Activated naive CD4-positive, alpha-beta T cell treated with anti-CD3 and anti-CD28 coated beads, Interleukin-2, amount 50 U/mL, for 72 hours (primary cell): ENCODE data around the gene CCNK. TPM values are rescaled to one million over a fixed set of nuclear protein-coding genes. Genes with fewer than 3 reads are reported as not detected.

Experiments
- ATAC-seq, 2 donors: fragments of 150-1000 bp; cut with Tn5 transposase; 2 replicates each; pipeline ENCODE4 v1.10.0; 2021; ENCODE audit warnings: mild to moderate bottlenecking in 2 of 2, moderate library complexity in 2 of 2
- DNase-seq, 2 donors: peaks; one replicate each; pipeline ENCODE4 v3.0.0; 2021 to 2022; ENCODE audit warnings: low spot score in 2 of 2
- H3K27ac Mint-ChIP-seq, 2 donors: one replicate each; pipeline ENCODE4 v1.8.0; 2022; ENCODE audit warnings: mild to moderate bottlenecking in 2 of 2, mixed read lengths in 2 of 2
- H3K36me3 Mint-ChIP-seq, 2 donors: one replicate each; pipeline ENCODE4 v1.8.0; 2022; ENCODE audit warnings: mixed read lengths in 2 of 2
- H3K9me3 Mint-ChIP-seq, 2 donors: one replicate each; pipeline ENCODE4 v1.8.0; 2022; ENCODE audit warnings: mixed read lengths in 2 of 2
- total RNA-seq, 2 donors: library from RNA; stranded (reverse); gene quantifications; one replicate each; pipeline ENCODE4 v1.2.3, GENCODE V29; 2022

Gene CCNK
- total RNA-seq, 2 donors from 2014 or later = 86.8 to 90.8 TPM

GRCh38 chr14:99548255-99548654 lies 67.0 kb downstream of the CCNK start:
- Mint-ChIP-seq H3K9me3 (no peaks in the 10 kb centered on the region), H3K27ac (no peak overlapping the region), H3K36me3 (no peaks in the 10 kb centered on the region)
- ATAC-seq (no peak), DNase-seq (no peak)

GRCh38 chr14:99548871-99549515 lies 67.8 kb downstream of the CCNK start:
- ATAC-seq (no peak), DNase-seq (no peak)
- Mint-ChIP-seq H3K9me3 (no peaks in the 10 kb centered on the region), H3K36me3 (no peaks in the 10 kb centered on the region), H3K27ac (no peak overlapping the region)

- ATAC-seq (no peak), DNase-seq (no peak)
- H3K27ac Mint-ChIP-seq = no peak overlapping the region
- H3K9me3 Mint-ChIP-seq = no peaks in the 10 kb centered on the region
- H3K36me3 Mint-ChIP-seq = no peaks in the 10 kb centered on the region
These were observed 68.5 kb downstream of the CCNK start for GRCh38 chr14:99549684-99550083.

DNA sequence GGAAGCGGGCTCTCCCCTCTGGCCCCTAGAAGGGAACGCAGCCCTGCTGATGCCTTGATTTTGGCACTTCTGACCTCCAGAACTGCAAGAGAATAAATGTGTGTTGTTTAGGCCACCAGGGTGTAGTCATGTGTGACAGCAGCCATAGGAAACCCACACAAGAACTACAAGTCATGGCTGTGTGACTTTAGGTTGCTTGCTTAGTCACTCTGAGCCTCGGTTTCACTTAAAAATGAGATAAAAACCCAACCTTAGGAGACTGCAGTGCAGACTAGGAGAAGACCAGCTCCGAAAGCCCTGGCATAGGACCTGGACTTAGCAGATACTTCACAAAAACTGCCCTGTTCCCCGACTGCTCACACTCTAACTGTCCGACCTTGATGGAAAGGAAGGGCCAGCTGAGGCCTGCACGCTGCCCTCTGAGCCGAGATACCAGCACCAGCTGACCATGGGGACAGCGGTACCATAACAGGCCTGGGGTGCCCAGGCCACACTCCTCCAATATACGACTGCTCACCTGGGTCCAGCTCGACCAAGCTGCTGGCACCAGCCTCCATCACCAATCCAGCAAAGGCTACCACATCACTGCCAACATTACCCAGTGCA lies 69.3 kb downstream of the CCNK start:
- Mint-ChIP-seq H3K36me3 (no peaks in the 10 kb centered on the region), H3K9me3 (no peaks in the 10 kb centered on the region), H3K27ac (no peak overlapping the region)
- DNase-seq (no peak), ATAC-seq (no peak)

DNA sequence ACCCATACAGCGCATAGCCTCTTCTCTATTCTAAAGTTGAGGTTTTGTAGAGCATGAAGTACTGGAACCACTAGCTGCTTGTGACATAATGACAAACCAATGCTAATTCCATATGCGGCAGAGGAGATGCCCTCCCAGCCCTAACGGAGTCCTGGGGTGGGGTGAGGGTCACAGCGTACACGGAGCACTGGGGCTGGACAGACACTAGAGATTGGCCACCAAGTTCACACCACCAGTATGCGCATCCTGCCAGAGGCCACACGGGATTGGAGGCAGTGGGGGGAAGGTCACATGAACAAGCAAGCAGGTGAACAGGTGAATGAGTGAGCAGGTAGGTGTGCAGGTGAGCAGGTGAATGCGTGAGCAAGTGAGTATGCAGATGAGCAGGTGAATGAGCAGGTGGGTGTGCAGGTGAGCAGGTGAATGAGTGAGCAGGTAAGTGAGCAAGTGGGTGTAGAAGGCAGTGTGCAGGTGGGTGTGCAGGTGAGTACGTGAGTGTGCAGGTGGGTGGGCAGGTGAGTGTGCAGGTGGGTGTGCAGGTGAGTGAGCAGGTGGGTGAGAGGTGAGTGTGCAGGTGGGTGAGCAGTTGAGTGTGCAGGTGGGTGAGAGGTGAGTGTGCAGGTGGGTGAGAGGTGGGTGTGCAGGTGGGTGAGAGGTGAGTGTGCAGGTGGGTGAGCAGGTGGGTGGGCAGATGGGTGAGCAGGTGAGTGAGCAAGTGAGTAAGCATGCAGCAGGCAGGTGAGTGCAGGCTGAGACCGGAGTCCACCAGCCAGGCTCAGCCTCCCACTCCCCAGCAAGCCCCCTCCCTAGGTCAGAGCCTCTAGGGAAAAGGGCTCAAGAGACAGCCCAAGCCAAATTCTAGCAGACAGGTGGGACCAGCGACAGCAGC lies 70.1 kb downstream of the CCNK start:
- no peak for ATAC-seq
- Mint-ChIP-seq H3K36me3 (no peaks in the 10 kb centered on the region), H3K9me3 (no peaks in the 10 kb centered on the region), H3K27ac (no peak overlapping the region)
- DNase-seq = no peak

DNA sequence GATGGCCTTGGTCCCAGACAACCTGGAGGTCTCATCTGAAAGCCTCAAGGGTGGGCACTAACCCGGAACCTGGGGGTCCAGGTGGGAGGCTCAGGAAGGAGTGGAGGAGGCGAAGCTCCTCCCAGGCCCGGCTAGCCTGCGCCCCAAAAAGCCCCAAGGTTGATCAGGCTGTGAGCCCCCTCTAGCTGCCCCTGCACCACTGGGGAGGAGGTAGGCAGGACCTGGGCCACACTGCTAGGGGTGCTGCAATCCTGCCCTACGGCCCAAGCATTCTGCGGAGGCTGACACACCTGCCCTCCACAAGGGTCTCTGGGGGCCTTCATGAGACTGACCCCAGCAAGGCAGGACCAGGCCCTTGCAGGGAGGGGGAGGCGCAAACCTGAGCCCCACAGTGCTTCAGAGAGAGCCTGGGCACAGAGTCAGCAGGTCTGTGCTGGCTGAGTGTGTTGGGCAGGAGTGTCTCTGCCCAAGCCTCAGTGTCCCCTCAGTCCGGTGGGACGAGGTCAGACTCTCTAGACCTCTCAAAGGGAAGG lies 70.9 kb downstream of the CCNK start:
- no peak for ATAC-seq
- H3K9me3 Mint-ChIP-seq = no peaks in the 10 kb centered on the region
- DNase-seq = no peak
- H3K36me3 Mint-ChIP-seq = no peaks in the 10 kb centered on the region
- H3K27ac Mint-ChIP-seq = no peak overlapping the region

GRCh38 chr14:99552572-99553216 lies 71.5 kb downstream of the CCNK start:
- no peak overlapping the region for H3K27ac Mint-ChIP-seq
- no peaks in the 10 kb centered on the region for H3K36me3 Mint-ChIP-seq
- no peaks in the 10 kb centered on the region for H3K9me3 Mint-ChIP-seq
- DNase-seq (no peak), ATAC-seq (no peak)

GRCh38 chr14:99554184-99554583 lies 73.0 kb downstream of the CCNK start:
- Mint-ChIP-seq H3K27ac (no peak overlapping the region), H3K36me3 (no peaks in the 10 kb centered on the region), H3K9me3 (no peaks in the 10 kb centered on the region)
- ATAC-seq (no peak), DNase-seq (no peak)

DNA sequence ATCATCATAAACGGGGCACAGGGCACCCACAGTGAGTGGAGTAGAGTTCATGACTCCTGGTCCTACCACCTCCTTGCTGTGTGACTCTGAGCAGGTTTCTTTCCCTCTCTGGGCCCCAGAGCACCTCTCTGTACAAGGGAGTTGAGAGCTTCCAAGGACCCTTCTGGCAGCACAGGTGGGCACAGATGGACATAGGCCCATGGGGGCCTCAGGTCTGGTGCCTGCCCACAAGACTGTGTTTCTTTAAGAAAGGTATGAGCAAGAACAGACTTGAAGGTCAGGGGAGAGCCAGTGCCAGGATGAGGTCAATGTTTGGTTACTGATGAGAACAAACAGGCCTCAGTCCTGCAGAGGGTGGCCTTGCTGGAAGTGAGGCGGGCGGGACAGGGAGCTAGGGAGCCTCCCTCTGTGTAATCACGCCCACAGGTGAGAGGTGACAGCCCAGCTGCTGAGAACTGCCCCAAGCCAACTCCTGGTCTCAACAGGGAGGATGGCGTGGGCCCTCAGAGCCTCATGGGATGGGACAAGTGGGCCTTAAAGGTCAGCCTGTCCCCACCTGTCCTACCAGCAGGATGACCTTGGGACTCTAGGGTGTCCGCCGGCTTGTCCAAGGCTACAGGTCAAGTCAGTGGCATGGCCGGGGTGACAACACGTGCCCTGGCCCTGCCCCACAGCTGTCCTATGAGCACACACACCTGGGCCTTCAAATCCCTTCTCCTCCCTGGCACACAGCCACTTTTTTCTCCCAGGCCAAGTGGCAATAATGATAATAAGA lies 73.7 kb downstream of the CCNK start:
- ATAC-seq (no peak), DNase-seq (no peak)
- Mint-ChIP-seq H3K27ac (no peak overlapping the region), H3K9me3 (no peaks in the 10 kb centered on the region), H3K36me3 (no peaks in the 10 kb centered on the region)

DNA sequence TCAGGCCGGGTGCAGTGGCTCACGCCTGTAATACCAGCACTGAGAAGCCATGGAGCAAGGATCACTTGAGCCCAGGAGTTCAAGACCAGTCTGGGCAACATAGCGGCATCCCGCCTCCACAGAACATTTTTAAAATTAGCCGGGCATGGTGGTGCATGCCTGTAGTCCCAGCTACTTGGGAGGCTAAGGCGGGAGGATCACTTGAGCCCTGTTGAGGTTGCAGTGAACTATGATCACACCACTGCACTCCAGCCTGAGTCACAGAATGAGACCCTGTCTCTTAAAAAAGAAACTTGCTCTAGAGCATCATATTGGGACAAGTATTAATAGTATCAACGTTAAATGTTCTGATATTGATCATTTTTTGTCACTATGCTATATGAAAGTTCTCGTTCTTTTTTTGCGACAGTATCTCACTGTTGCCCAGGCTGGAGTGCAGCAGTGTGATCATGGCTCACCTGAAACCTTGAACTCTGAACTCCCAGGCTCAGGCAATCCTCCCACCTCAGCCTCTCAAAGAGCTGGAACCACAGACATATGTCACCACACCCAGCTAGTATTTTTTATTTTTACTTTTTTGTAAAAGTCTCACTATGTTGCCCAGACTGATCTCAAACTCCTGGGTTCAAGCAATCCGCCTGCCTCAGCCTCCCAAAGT lies 75.1 kb downstream of the CCNK start:
- Mint-ChIP-seq H3K27ac (no peak overlapping the region), H3K9me3 (no peaks in the 10 kb centered on the region), H3K36me3 (no peaks in the 10 kb centered on the region)
- DNase-seq (no peak), ATAC-seq (no peak)

DNA sequence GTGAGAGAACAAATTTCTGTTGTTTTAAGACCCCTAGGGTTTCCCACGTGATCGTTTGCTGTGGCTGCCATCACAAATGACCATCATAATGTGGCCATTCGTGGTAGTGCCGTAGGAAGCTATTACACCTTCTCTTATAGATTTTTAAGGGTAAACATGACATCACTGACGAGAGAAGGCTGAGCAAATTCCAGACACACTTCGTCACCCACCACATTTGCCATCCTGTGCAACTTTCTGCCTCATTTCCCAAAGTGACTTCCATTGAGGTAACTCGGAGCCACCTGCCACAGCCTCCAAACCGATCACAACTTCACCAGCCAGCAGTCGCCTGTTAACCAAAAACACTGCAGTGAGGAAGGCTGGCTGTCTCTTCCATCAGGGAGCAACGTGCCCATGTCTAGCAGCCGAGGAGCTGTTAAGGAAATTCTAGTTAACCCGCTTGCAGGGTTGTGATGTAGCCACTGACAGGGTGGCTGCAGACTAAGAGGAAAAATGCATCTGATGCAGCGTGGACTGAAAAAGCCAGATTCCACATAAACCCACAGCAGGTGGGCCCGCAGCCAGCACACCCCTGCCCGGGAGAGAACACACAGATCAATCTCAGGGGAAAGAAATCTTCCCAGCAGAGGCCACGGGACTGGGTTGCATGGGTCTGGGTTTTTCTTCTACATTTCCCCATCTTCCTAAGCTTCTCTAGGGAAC lies 78.2 kb downstream of the CCNK start:
- no peaks in the 10 kb centered on the region for H3K9me3 Mint-ChIP-seq
- H3K36me3 Mint-ChIP-seq = no peaks in the 10 kb centered on the region
- no peak for DNase-seq
- no peak for ATAC-seq
- H3K27ac Mint-ChIP-seq = peak overlapping the region in 1 of 2 donors; percentile 19

- H3K27ac Mint-ChIP-seq = no peak overlapping the region
- H3K36me3 Mint-ChIP-seq = no peaks in the 10 kb centered on the region
- DNase-seq = no peak
- no peaks in the 10 kb centered on the region for H3K9me3 Mint-ChIP-seq
- ATAC-seq = no peak
These were observed 79.2 kb downstream of the CCNK start for GRCh38 chr14:99560403-99560802.

DNA sequence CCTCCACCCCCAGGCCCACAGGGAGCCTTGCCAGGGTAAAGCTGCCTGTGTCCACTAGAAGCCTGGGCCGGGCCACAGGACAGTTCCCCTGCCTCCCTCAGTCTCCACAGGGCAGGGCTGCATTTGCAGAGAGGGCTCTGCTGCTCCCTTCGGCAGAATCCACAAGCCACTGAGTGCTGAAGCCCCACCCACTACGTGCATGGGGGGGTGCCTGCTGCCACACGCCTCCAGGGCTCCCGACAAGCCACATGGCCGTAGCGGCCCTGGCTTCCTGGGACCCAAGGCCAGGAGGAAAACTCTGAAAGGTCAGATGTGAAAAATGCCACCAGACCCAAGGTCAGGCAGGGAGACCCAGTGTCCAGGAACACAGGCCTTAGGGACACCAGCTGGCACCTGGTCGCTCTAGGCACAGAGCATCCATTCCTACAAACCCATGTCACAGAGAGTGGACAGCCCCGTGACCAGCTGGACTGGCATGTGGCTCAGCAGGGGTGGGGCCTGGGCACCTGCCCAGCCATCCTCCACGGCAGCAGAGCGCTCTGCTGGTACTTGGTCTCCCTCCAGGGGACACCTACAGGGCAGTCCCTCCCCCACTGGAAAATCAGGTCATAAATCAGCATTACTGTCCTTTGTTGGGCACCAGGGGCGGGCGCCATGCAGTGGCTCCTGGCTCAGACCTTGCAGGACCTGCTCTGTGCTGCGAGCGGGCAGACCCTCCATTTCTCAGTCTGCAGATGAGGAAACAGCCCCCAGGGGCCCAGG lies 79.9 kb downstream of the CCNK start:
- ATAC-seq (no peak), DNase-seq (no peak)
- Mint-ChIP-seq H3K36me3 (no peaks in the 10 kb centered on the region), H3K9me3 (no peaks in the 10 kb centered on the region), H3K27ac (no peak overlapping the region)

GRCh38 chr14:99561864-99562263 lies 80.7 kb downstream of the CCNK start:
- ATAC-seq (no peak), DNase-seq (no peak)
- no peaks in the 10 kb centered on the region for H3K36me3 Mint-ChIP-seq
- H3K27ac Mint-ChIP-seq = no peak overlapping the region
- H3K9me3 Mint-ChIP-seq = no peaks in the 10 kb centered on the region
